Erythroblast (primary cell): ENCODE results near the gene PAM.

ENCODE experiments used
- GATA1 ChIP-seq: IDR thresholded peaks from 2 replicates; pipeline ENCODE4 v1.6.1; 2011; ENCODE audit warnings: low read depth, mild to moderate bottlenecking, control low read depth, low read length, moderate library complexity
- POLR2A ChIP-seq: IDR thresholded peaks from 2 replicates; pipeline ENCODE4 v1.6.1; 2011; ENCODE audit warnings: mild to moderate bottlenecking, low read length

DNA sequence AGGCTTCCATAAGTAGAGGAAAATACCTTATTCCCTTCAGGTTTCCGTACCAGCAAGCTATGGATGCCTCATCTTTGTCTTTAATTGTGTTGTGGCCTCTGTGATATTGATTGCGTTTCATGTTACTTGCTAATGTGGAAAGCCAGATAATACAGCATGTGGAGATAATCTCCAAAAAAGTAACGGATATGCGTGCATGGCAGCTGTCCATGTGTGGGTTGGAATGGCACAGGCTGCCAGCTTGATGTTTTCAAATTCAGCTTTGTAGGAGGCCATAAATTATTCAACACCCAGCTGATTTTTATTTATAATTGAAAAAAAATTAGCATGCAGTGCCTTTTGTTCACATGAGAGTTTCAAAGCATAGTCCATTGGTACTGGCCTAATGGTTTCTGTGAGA lies 219.9 kb downstream of the PAM start:
- no peak for TF ChIP-seq POLR2A
- TF ChIP-seq GATA1, result no peak
